GM12878 (cell line): ENCODE measurements around the gene RPL38.

Source experiments
- ATF7 ChIP-seq: fragments of 450-650 bp; IDR thresholded peaks from 2 replicates; pipeline ENCODE4 v1.6.1; 2016; ENCODE audit warnings: low read depth, mild to moderate bottlenecking
- EZH2 ChIP-seq: IDR thresholded peaks from 2 replicates; pipeline ENCODE4 v1.6.1; 2012; ENCODE audit warnings: low read depth, mild to moderate bottlenecking, control low read depth, inconsistent platforms, low read length, borderline replicate concordance; ENCODE audit not compliant: control insufficient read depth
- MEF2B ChIP-seq: fragments of 450-650 bp; IDR thresholded peaks from 2 replicates; pipeline ENCODE4 v1.6.1; 2018; ENCODE audit warnings: mild to moderate bottlenecking, moderate library complexity; ENCODE audit not compliant: partially characterized antibody, poor library complexity, severe bottlenecking
- POLR2A ChIP-seq: IDR thresholded peaks from 2 replicates; pipeline ENCODE4 v1.6.1; 2011; ENCODE audit warnings: low read depth, mild to moderate bottlenecking, low read length
- RFX5 ChIP-seq: IDR thresholded peaks from 2 replicates; pipeline ENCODE4 v1.6.1; 2011; ENCODE audit warnings: low read depth, low read length, improper control_type of control experiment
- SREBF2 ChIP-seq: IDR thresholded peaks from 2 replicates; pipeline ENCODE4 v1.6.1; 2012; ENCODE audit warnings: mild to moderate bottlenecking, low read length
- USF1 ChIP-seq: IDR thresholded peaks from 2 replicates; pipeline ENCODE4 v1.6.1; 2011; ENCODE audit warnings: borderline replicate concordance, low read depth, mild to moderate bottlenecking, moderate library complexity, mixed read lengths, low read length; ENCODE audit not compliant: insufficient read depth; ENCODE audit errors: extremely low read length
- USF2 ChIP-seq: IDR thresholded peaks from 2 replicates; pipeline ENCODE4 v1.6.1; 2011; ENCODE audit warnings: low read depth, low read length, improper control_type of control experiment, borderline replicate concordance

GRCh38 chr17:74218436-74218835 is 15.0 kb downstream of the RPL38 start:
- TF ChIP-seq POLR2A (no peak), RFX5 (no peak), SREBF2 (no peak), EZH2 (no peak), MEF2B (no peak), USF1 (no peak), ATF7 (no peak), USF2 (no peak)
